ENCODE data around the gene ATP8B1. TPM values are rescaled to one million over a fixed set of nuclear protein-coding genes. Genes with fewer than 3 reads are reported as not detected.
"Not testable (repeated sequence)": the region's sequence is repeated elsewhere in the genome, so short reads cannot be mapped to it uniquely, and the experiment has no call there.

The ATP8B1 gene
- total RNA-seq, 2 experiments from 2014 or later = 0.25 TPM; not detected in 1

- H3K27ac Mint-ChIP-seq = peak overlapping the region; percentile 98
- peak; percentile 68 for ATAC-seq (ENCODE audit: low read depth)
- DNase-seq = peak; percentile 43
- H3K36me3 Mint-ChIP-seq = peaks cover 9% of the 10 kb centered on the region
- peaks cover 2% of the 10 kb centered on the region for H3K9me3 Mint-ChIP-seq
- POLR2A ChIA-PET = no interaction called here
- peak overlapping the region; percentile 82 for H3K4me3 Mint-ChIP-seq
- H3K27me3 Mint-ChIP-seq = no peaks in the 10 kb centered on the region
- peaks cover 38% of the 10 kb centered on the region for H3K4me1 Mint-ChIP-seq
These were observed 30.5 kb upstream of the ATP8B1 start for GRCh38 chr18:57833441-57834101.

- H3K9me3 Mint-ChIP-seq = peaks cover 2% of the 10 kb centered on the region
- H3K4me3 Mint-ChIP-seq = peak overlapping the region; percentile 82
- POLR2A ChIA-PET = interaction anchor here (0.6 to 1.0 kb wide), 2 partner anchors 45 to 211 kb away, joined by 3 to 8 read pairs; partner anchors contain the start of gene NARS1
- no peak for ATAC-seq (ENCODE audit: low read depth)
- H3K27me3 Mint-ChIP-seq = no peaks in the 10 kb centered on the region
- H3K4me1 Mint-ChIP-seq = peaks cover 33% of the 10 kb centered on the region
- H3K27ac Mint-ChIP-seq = peak overlapping the region; percentile 98
- no peak for DNase-seq
- H3K36me3 Mint-ChIP-seq = peaks cover 9% of the 10 kb centered on the region
These were observed 29.6 kb upstream of the ATP8B1 start for GRCh38 chr18:57832730-57833129.

GRCh38 chr18:57831597-57832377 lies 28.7 kb upstream of the ATP8B1 start:
- DNase-seq = no peak
- peaks cover 33% of the 10 kb centered on the region for H3K4me1 Mint-ChIP-seq
- peaks cover 8% of the 10 kb centered on the region for H3K27me3 Mint-ChIP-seq
- peak overlapping the region; percentile 39 for H3K4me3 Mint-ChIP-seq
- POLR2A ChIA-PET = interaction anchor here (0.6 to 1.0 kb wide), 3 partner anchors 44 to 210 kb away, joined by 3 to 8 read pairs (median 3); partner anchors contain the start of gene NARS1
- H3K36me3 Mint-ChIP-seq = peaks cover 9% of the 10 kb centered on the region
- peak overlapping the region; percentile 74 for H3K27ac Mint-ChIP-seq
- peaks cover 2% of the 10 kb centered on the region for H3K9me3 Mint-ChIP-seq
- no peak for ATAC-seq (ENCODE audit: low read depth)

GRCh38 chr18:57827646-57828045 lies 24.5 kb upstream of the ATP8B1 start:
- Mint-ChIP-seq H3K4me1 (peaks cover 14% of the 10 kb centered on the region), H3K27ac (no peak overlapping the region), H3K4me3 (no peak overlapping the region), H3K36me3 (peaks cover 4% of the 10 kb centered on the region), H3K27me3 (peaks cover 16% of the 10 kb centered on the region), H3K9me3 (peaks cover 1% of the 10 kb centered on the region)
- DNase-seq (no peak), ATAC-seq (ENCODE audit: low read depth) (no peak)
- POLR2A ChIA-PET = no interaction called here

- Mint-ChIP-seq H3K9me3 (no peaks in the 10 kb centered on the region), H3K27ac (no peak overlapping the region), H3K4me1 (peaks cover 1% of the 10 kb centered on the region), H3K36me3 (no peaks in the 10 kb centered on the region), H3K27me3 (peaks cover 21% of the 10 kb centered on the region), H3K4me3 (no peak overlapping the region)
- ATAC-seq (ENCODE audit: low read depth) (no peak), DNase-seq (no peak)
- POLR2A ChIA-PET = no interaction called here
These were observed 23.1 kb upstream of the ATP8B1 start for GRCh38 chr18:57826252-57826651.

- H3K27me3 Mint-ChIP-seq = peaks cover 14% of the 10 kb centered on the region
- not testable (repeated sequence) for ATAC-seq (ENCODE audit: low read depth)
These were observed 17.5 kb upstream of the ATP8B1 start for GRCh38 chr18:57820583-57820982.

GRCh38 chr18:57819671-57820460 lies 16.8 kb upstream of the ATP8B1 start:
- ATAC-seq (ENCODE audit: low read depth) (no peak), DNase-seq (no peak)
- Mint-ChIP-seq H3K27me3 (peaks cover 14% of the 10 kb centered on the region), H3K4me1 (peaks cover 2% of the 10 kb centered on the region), H3K36me3 (no peaks in the 10 kb centered on the region), H3K27ac (no peak overlapping the region), H3K9me3 (no peaks in the 10 kb centered on the region), H3K4me3 (no peak overlapping the region)
- POLR2A ChIA-PET = no interaction called here

More at GRCh38 chr18:57820583-57820982, 17.5 kb upstream of the ATP8B1 start:
- POLR2A ChIA-PET, H3K4me3 Mint-ChIP-seq, H3K9me3 Mint-ChIP-seq, DNase-seq, H3K4me1 Mint-ChIP-seq, H3K36me3 Mint-ChIP-seq, H3K27ac Mint-ChIP-seq: not testable (repeated sequence)

GRCh38 chr18:57819119-57819518 lies 16.0 kb upstream of the ATP8B1 start:
- no peak overlapping the region for H3K4me3 Mint-ChIP-seq
- peaks cover under 1% of the 10 kb centered on the region for H3K36me3 Mint-ChIP-seq
- DNase-seq = no peak
- no peak overlapping the region for H3K27ac Mint-ChIP-seq
- peaks cover under 1% of the 10 kb centered on the region for H3K9me3 Mint-ChIP-seq
- no peak for ATAC-seq (ENCODE audit: low read depth)
- POLR2A ChIA-PET = no interaction called here
- peaks cover 16% of the 10 kb centered on the region for H3K27me3 Mint-ChIP-seq
- peaks cover 2% of the 10 kb centered on the region for H3K4me1 Mint-ChIP-seq

GRCh38 chr18:57816208-57816954 lies 13.3 kb upstream of the ATP8B1 start:
- Mint-ChIP-seq H3K36me3 (peaks cover 6% of the 10 kb centered on the region), H3K4me1 (peaks cover 2% of the 10 kb centered on the region), H3K27me3 (peaks cover 17% of the 10 kb centered on the region), H3K9me3 (peaks cover 12% of the 10 kb centered on the region), H3K27ac (no peak overlapping the region), H3K4me3 (no peak overlapping the region)
- DNase-seq (no peak), ATAC-seq (ENCODE audit: low read depth) (no peak)
- POLR2A ChIA-PET = no interaction called here

GRCh38 chr18:57814555-57814954 lies 11.4 kb upstream of the ATP8B1 start:
- Mint-ChIP-seq H3K36me3 (peaks cover 6% of the 10 kb centered on the region), H3K4me1 (no peaks in the 10 kb centered on the region), H3K27me3 (peaks cover 19% of the 10 kb centered on the region), H3K27ac (no peak overlapping the region), H3K9me3 (peaks cover 15% of the 10 kb centered on the region), H3K4me3 (no peak overlapping the region)
- POLR2A ChIA-PET = no interaction called here
- ATAC-seq (ENCODE audit: low read depth) (no peak), DNase-seq (no peak)

GRCh38 chr18:57813245-57813644 lies 10.1 kb upstream of the ATP8B1 start:
- DNase-seq = no peak
- no peak for ATAC-seq (ENCODE audit: low read depth)
- H3K36me3 Mint-ChIP-seq = peaks cover 6% of the 10 kb centered on the region
- no peak overlapping the region for H3K4me3 Mint-ChIP-seq
- no peaks in the 10 kb centered on the region for H3K4me1 Mint-ChIP-seq
- H3K27me3 Mint-ChIP-seq = peaks cover 30% of the 10 kb centered on the region
- peaks cover 15% of the 10 kb centered on the region for H3K9me3 Mint-ChIP-seq
- POLR2A ChIA-PET = no interaction called here
- H3K27ac Mint-ChIP-seq = no peak overlapping the region

- H3K27ac Mint-ChIP-seq = no peak overlapping the region
- H3K27me3 Mint-ChIP-seq = peaks cover 38% of the 10 kb centered on the region
- DNase-seq (no peak), ATAC-seq (ENCODE audit: low read depth) (no peak)
- POLR2A ChIA-PET = no interaction called here
- no peak overlapping the region for H3K4me3 Mint-ChIP-seq
- peaks cover 15% of the 10 kb centered on the region for H3K9me3 Mint-ChIP-seq
- no peaks in the 10 kb centered on the region for H3K4me1 Mint-ChIP-seq
- H3K36me3 Mint-ChIP-seq = peaks cover 6% of the 10 kb centered on the region
These were observed 9.0 kb upstream of the ATP8B1 start for GRCh38 chr18:57812126-57812477.

Data from activated naive CD8-positive, alpha-beta T cell treated with anti-CD3 and anti-CD28 coated beads, Interleukin-2, amount 10 ng/mL, durations not matched to agents 7 days and 5 days (primary cell).